D721Med (cell line): ENCODE results near the gene CFAP161.

Experiments used
- DNase-seq: peaks from one replicate; pipeline ENCODE4 v3.0.0; 2011; ENCODE audit warnings: low spot score; ENCODE audit not compliant: insufficient read length
- FAIRE-seq: peaks from 2 replicates; lab custom pipeline; 2011; peaks lifted over from hg19 to GRCh38; lab: Jason Lieb, UNC
- CTCF ChIP-seq: IDR thresholded peaks from 2 replicates; pipeline ENCODE4 v1.5.1; 2012; ENCODE audit warnings: mild to moderate bottlenecking, control low read depth; ENCODE audit not compliant: insufficient read depth; ENCODE audit errors: missing control alignments

CFAP161 gene

GRCh38 chr15:81194723-81195122, 60.7 kb downstream of the CFAP161 start:
- no peak for TF ChIP-seq CTCF
- FAIRE-seq (no peak), DNase-seq (no peak)

GRCh38 chr15:81195339-81195864, 61.3 kb downstream of the CFAP161 start:
- TF ChIP-seq CTCF: no peak
- no peak for DNase-seq
- no peak for FAIRE-seq

GRCh38 chr15:81196576-81197254, 62.6 kb downstream of the CFAP161 start, which contains the start of gene IL16:
Gene IL16 (plus strand): TSS chr15:81196879. CDS start chr15:81225400, 28,521 bp downstream.
- DNase-seq (no peak), FAIRE-seq (no peak)
- TF ChIP-seq CTCF: no peak

- no peak for TF ChIP-seq CTCF
- DNase-seq: no peak
- no peak for FAIRE-seq
Observed at GRCh38 chr15:81197255-81197630, 63.2 kb downstream of the CFAP161 start.

- FAIRE-seq: no peak
- DNase-seq: no peak
Observed at GRCh38 chr15:81197688-81198281, 63.7 kb downstream of the CFAP161 start.

More at GRCh38 chr15:81197688-81198281, 63.7 kb downstream of the CFAP161 start:
- TF ChIP-seq CTCF: no peak
